NK-92 (cell line): ENCODE measurements around the gene CSK.

ENCODE experiments used
- DNase-seq: peaks from one replicate; lab custom pipeline; 2025; ENCODE audit not compliant: unreplicated experiment; lab: John Stamatoyannopoulos, UW

Gene CSK

GRCh38 chr15:74799856-74800558, 18.1 kb downstream of the CSK start:
- peak; percentile 50 for DNase-seq

GRCh38 chr15:74800559-74801094, 18.7 kb downstream of the CSK start:
- DNase-seq, result no peak

- no peak for DNase-seq
These were observed 19.6 kb downstream of the CSK start for GRCh38 chr15:74801311-74801997.

GRCh38 chr15:74802290-74802689, 20.4 kb downstream of the CSK start:
- DNase-seq, result no peak

DNA sequence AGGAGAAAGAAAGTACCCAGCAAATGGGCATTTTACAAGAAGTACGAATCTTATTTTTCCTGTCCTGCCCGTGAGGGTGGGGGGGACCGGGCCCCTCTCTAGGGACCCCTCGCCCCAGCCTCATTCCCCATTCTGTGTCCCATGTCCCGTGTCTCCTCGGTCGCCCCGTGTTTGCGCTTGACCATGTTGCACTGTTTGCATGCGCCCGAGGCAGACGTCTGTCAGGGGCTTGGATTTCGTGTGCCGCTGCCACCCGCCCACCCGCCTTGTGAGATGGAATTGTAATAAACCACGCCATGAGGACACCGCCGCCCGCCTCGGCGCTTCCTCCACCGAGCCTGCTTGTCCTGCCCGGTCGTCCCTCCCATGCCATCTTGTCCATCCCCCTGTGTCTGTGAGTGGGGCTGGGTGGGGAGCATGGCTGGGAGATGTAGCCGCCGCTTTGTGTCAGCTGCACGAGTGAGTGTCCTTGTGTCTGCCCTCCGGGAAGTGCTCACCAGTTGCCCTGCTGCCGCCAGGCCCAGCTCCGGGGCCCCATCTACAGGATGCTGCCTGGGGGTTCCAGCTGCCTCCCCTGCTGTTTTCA, 21.1 kb downstream of the CSK start:
- DNase-seq, result no peak

DNA sequence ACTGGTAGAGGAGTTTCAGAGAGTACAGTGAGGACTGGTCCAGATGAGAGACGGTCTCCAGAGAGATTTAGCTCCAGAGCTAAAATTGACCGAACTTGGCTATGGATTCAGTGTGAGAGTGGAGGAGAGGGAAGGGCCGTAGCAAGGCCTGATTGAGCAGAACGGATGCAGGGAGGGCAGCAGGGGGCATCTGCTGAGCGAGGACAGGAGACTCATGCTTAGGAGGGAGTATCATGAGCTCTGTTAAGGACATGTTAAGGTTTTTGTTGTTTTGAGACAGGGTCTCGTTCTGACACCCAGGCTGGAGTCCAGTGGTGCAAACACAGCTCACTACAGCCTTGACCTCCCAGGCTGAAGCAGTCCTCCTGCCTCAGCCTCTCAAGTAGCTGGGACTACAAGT, 23.1 kb downstream of the CSK start:
- no peak for DNase-seq

DNA sequence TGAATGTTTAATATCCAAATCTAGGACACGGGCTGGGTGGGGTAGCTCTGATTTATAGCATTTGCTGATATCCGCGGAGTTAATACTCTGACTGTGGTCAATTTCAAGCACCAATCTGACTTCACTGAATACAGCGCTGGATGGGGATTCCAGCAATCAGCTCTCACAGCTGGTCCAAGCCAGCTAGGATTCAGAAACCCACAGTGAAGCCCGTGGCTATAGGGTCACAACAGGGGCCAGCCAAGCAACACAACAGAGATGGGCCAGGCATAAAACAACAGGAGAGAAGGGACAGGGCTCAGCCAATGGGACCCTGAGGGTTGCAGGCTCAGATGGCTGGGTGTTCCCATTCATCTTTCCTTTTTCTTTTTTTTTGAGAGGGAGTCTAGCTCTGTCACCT, 25.4 kb downstream of the CSK start:
- no peak for DNase-seq

DNA sequence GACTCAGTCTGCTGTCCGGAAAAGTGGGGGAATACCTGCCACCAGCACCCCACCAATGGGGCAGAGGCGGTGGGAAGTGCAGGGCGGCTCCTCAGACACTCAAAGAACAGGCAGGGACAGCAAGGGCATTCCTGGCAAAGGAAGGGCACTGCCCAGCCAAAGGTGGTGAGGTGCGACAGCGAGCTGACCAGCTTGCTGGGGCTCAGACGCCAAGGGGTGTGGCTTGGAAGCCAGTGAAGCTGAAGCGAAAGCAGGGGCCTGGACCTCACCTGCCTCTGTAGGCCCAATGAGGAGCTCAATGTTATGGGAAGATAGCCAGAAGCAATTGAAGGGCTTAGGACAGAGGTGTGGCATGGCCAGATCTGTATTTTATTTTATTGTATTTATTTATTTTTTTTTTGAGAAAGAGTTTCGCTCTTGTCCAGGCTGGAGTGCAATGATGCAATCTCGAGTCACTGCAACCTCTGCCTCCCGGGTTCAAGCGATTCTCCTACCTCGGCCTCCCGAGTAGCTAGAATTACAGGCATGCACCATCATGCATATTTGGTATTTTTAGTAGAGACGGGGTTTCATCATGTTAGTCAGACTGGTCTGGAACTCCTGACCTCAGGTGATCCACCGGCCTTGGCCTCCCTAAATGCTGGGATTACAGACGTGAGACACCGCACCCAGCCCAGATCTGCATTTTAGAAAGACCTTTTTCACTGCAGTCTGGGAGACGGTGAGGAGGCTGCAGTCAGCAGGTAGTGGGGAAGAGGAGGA, 26.4 kb downstream of the CSK start:
- no peak for DNase-seq

GRCh38 chr15:74808840-74809229, 27.0 kb downstream of the CSK start:
- no peak for DNase-seq

DNA sequence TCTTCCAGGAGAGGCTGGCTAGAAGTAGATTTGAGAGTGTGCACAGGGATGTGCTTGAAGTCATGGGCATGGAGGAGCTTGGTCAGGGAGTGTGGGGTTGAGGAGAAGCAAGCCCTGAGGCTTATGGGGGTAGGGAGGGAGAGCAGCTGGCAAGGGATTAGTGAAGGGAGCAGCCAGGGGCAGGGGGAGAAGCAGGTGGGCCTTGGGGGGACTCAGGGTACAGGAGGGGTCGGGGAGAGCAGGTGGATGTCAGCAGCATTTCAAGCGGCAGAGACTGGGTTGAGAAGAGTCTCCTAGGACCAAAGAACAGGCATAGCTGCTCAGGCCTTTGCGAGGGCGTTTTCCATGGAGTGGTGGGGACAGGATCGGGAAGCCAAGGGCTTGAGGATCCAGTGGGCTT, 27.4 kb downstream of the CSK start:
- DNase-seq, result no peak

- DNase-seq, result no peak
These were observed 28.1 kb downstream of the CSK start for GRCh38 chr15:74809956-74810355.

GRCh38 chr15:74812533-74812932, 30.7 kb downstream of the CSK start, which contains the start of gene LMAN1L:
TSS of gene LMAN1L (plus strand) at chr15:74812835. CDS start at chr15:74812855, 20 bp downstream.
- DNase-seq, result no peak

GRCh38 chr15:74815121-74815934, 33.4 kb downstream of the CSK start:
- no peak for DNase-seq

DNA sequence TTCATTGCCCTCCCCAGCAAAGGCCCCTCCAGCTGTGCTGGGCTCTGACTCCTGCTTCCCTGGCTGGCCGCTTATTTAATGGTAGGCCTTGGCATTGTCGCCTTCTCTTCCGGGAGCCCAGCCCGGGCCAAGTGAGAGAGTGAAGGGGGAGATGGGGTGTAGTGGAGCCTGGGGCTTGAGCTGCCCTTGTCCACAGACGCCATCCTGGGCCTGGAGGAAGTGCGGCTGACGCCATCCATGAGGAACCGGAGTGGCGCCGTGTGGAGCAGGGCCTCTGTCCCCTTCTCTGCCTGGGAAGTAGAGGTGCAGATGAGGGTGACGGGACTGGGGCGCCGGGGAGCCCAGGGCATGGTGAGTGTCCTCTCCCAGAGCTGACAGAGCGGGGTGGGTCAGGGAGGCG, 34.1 kb downstream of the CSK start:
- DNase-seq, result no peak

DNA sequence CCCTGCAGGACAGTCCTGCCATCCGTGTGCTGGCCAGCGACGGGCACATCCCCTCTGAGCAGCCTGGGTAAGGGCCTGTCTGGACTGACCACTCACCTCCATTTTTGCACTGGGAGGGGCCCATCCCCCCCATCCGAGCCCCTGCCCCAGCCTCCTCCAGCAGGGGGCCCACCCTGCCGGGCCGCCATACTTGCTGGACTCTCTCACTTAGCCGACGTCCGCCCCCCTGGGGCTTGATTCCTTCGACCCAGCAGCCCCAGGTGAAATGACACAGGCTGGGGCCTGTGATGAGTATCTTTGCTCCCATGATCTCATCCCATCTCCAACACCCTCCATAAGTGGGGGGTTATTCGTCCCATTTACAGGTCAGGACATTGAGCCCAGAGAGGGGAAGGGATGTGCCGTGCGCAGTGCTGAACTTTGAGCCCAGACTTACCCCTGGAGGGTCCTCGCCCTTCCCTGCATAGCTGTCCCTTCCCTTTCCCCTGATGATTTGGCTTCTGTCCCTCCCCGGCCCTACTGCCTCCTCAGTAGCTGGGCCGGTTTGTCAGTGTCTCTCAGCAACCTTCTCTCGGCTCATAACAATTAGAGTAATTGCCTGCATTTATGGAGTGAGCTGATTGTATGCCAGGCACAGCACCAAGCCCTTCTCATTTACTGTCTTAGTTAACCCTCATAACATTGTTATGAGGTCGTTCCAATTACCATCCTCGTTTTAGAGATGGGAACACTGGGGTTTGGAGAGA, 34.9 kb downstream of the CSK start:
- no peak for DNase-seq

DNA sequence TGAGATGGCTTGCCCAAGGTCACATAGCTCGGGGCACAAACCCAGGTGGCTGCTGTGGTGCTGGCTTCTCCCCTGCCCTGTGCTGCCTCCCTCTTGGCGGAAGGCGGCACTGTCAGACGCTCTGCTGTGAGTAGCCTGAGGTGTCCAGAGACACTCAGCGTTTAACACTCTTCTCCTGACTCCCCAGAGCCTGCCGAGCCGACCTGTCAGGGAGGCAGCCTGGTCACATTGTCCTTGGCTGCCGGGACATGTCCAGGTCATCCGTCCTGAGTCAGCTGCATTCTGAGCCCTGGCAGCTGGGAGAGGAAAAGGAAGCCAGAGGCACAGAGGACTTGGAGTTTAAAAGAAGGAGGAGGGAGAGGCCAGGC, 35.5 kb downstream of the CSK start:
- DNase-seq, result no peak

DNA sequence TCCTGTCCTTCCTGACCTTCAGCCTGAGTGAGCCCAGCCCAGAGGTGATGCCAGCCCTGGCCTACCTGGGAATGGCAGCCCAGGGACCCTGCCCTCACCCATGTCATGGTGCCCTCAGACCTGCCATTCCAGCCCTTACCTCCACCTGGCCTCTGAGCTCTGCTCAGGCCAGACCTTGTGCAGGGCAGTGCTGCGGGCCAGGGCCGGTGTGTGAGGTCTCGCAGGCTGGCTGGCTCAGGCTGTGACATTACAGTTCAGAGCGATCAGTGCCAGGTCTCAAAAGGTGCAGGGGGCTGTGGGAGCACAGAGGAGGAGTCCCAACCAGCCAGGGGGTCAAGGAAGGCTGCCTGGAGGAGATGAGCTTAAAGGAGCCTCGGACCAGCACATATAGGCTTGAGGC, 38.2 kb downstream of the CSK start:
- DNase-seq, result no peak

DNA sequence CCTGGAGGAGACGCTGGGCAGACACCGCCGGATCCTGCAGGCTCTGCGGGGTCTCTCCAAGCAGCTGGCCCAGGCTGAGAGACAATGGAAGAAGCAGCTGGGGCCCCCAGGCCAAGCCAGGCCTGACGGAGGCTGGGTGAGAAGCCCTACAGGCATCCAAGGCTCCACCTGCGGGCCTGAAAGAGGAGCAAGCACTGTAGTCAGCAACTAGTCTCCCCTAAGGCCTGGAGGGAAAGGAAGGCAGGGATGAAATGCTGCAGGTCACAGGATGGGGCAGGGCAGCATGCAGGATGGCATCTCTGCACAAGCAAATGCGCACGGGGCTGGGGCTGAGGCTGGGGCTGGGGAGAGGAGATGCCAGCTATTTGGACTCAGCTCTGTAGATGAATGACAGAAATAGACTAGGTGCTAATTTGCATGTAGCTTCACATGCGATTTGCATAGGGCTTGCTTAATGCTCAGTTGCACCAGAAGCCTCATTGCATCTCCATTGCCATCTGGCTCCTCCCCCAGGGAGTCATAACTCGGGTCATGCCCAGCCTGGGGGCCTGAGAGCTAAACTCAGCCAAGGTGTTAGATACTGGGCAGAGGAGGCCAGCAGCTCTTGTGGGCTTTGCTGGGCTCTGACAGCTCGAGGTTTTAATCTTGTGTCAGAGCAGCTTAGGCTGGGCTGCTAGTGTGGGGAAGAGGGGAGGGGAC, 39.4 kb downstream of the CSK start:
- no peak for DNase-seq

- DNase-seq, result no peak
These were observed 39.9 kb downstream of the CSK start for GRCh38 chr15:74821790-74822158.
